ENCODE data around the gene FIBCD1.

FIBCD1 gene

GRCh38 chr9:130981002-130981755 is 42.1 kb upstream of the FIBCD1 start:
- Histone ChIP-seq H3K4me3 (IDR thresholded peaks at IDR 0.05; ENCODE audit: insufficient read depth, low read depth, low read length) (no peak overlapping the region), H3K27me3 (ENCODE audit: insufficient read depth, low read depth) (peaks cover 93% of the 10 kb centered on the region), H3K27ac (no peak overlapping the region), H3K79me2 (ENCODE audit: insufficient read depth, low read depth) (no peaks in the 10 kb centered on the region), H3K36me3 (ENCODE audit: insufficient read depth) (no peaks in the 10 kb centered on the region), H4K20me1 (ENCODE audit: insufficient read depth) (no peaks in the 10 kb centered on the region), H3K4me1 (ENCODE audit: low read depth, poor library complexity, severe bottlenecking) (no peaks in the 10 kb centered on the region), H2AFZ (ENCODE audit: low read depth) (no peak overlapping the region), H3K9ac (no peak overlapping the region), H3K4me2 (no peak overlapping the region)
- TF ChIP-seq, protein P1, sequence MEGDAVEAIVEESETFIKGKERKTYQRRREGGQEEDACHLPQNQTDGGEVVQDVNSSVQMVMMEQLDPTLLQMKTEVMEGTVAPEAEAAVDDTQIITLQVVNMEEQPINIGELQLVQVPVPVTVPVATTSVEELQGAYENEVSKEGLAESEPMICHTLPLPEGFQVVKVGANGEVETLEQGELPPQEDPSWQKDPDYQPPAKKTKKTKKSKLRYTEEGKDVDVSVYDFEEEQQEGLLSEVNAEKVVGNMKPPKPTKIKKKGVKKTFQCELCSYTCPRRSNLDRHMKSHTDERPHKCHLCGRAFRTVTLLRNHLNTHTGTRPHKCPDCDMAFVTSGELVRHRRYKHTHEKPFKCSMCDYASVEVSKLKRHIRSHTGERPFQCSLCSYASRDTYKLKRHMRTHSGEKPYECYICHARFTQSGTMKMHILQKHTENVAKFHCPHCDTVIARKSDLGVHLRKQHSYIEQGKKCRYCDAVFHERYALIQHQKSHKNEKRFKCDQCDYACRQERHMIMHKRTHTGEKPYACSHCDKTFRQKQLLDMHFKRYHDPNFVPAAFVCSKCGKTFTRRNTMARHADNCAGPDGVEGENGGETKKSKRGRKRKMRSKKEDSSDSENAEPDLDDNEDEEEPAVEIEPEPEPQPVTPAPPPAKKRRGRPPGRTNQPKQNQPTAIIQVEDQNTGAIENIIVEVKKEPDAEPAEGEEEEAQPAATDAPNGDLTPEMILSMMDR (conservative IDR thresholded peaks at IDR 0.05; ENCODE audit: low read depth, low read length), result no peak

GRCh38 chr9:130980526-130980925 is 41.5 kb upstream of the FIBCD1 start:
- no peak overlapping the region for H2AFZ ChIP-seq (ENCODE audit: low read depth)
- no peak overlapping the region for H3K4me3 ChIP-seq (IDR thresholded peaks at IDR 0.05; ENCODE audit: insufficient read depth, low read depth, low read length)
- H3K4me1 ChIP-seq (ENCODE audit: low read depth, poor library complexity, severe bottlenecking), result no peaks in the 10 kb centered on the region
- H3K4me2 ChIP-seq, result no peak overlapping the region
- H3K27me3 ChIP-seq (ENCODE audit: insufficient read depth, low read depth), result peaks cover 95% of the 10 kb centered on the region
- no peaks in the 10 kb centered on the region for H3K79me2 ChIP-seq (ENCODE audit: insufficient read depth, low read depth)
- H4K20me1 ChIP-seq (ENCODE audit: insufficient read depth), result no peaks in the 10 kb centered on the region
- no peak overlapping the region for H3K9ac ChIP-seq
- no peaks in the 10 kb centered on the region for H3K36me3 ChIP-seq (ENCODE audit: insufficient read depth)
- TF ChIP-seq, protein P1 (conservative IDR thresholded peaks at IDR 0.05; ENCODE audit: low read depth, low read length), result no peak
- H3K27ac ChIP-seq, result no peak overlapping the region

- Histone ChIP-seq H3K4me1 (ENCODE audit: low read depth, poor library complexity, severe bottlenecking) (no peaks in the 10 kb centered on the region), H3K36me3 (ENCODE audit: insufficient read depth) (no peaks in the 10 kb centered on the region), H3K4me2 (no peak overlapping the region), H2AFZ (ENCODE audit: low read depth) (no peak overlapping the region), H3K4me3 (IDR thresholded peaks at IDR 0.05; ENCODE audit: insufficient read depth, low read depth, low read length) (no peak overlapping the region), H3K27ac (no peak overlapping the region), H4K20me1 (ENCODE audit: insufficient read depth) (no peaks in the 10 kb centered on the region), H3K79me2 (ENCODE audit: insufficient read depth, low read depth) (no peaks in the 10 kb centered on the region), H3K27me3 (ENCODE audit: insufficient read depth, low read depth) (peaks cover 95% of the 10 kb centered on the region), H3K9ac (no peak overlapping the region)
- TF ChIP-seq, protein P1 (conservative IDR thresholded peaks at IDR 0.05; ENCODE audit: low read depth, low read length), result no peak
Measured at GRCh38 chr9:130979591-130980385, 40.7 kb upstream of the FIBCD1 start.

- Histone ChIP-seq H3K36me3 (ENCODE audit: insufficient read depth) (no peaks in the 10 kb centered on the region), H3K27me3 (ENCODE audit: insufficient read depth, low read depth) (peaks cover 95% of the 10 kb centered on the region), H3K27ac (no peak overlapping the region), H3K4me3 (IDR thresholded peaks at IDR 0.05; ENCODE audit: insufficient read depth, low read depth, low read length) (no peak overlapping the region), H3K79me2 (ENCODE audit: insufficient read depth, low read depth) (no peaks in the 10 kb centered on the region), H2AFZ (ENCODE audit: low read depth) (no peak overlapping the region), H3K9ac (no peak overlapping the region), H3K4me1 (ENCODE audit: low read depth, poor library complexity, severe bottlenecking) (no peaks in the 10 kb centered on the region), H3K4me2 (no peak overlapping the region), H4K20me1 (ENCODE audit: insufficient read depth) (no peaks in the 10 kb centered on the region)
- TF ChIP-seq, protein P1 (conservative IDR thresholded peaks at IDR 0.05; ENCODE audit: low read depth, low read length), result no peak
Measured at GRCh38 chr9:130977811-130978221, 38.8 kb upstream of the FIBCD1 start.
